ENCODE data around the gene AMTN. TPM values are rescaled to one million over a fixed set of nuclear protein-coding genes. Genes with fewer than 3 reads are reported as not detected.

AMTN gene
- total RNA-seq, 4 donors from 2014 or later: not detected

DNA sequence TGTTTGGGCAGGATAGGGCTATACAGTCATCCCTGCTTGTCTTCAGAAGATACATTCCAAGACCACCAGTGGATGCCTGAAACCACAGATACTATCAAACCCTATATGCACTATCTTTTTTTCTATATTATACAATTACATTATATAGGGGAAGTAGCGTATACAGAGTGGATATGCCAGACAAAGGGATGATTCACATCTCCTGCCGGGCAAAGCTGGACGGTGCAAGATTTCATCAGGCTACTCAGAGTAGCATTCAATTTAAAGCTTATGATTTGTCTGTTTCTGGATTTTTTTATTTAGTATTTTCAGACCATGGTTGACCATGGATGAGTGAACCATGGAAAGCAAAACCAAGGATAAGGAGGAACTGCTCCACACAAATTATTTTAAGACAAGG lies 7.0 kb upstream of the AMTN start:
- 90% methylated on average over 3 of the region's 3 CpGs for WGBS, 2 donors (ENCODE audit: low coverage in 1 of 2)
- Histone ChIP-seq H3K27me3 (peaks cover 7% of the 10 kb centered on the region), H3K4me3 (no peak overlapping the region), H3K9me3 (no peaks in the 10 kb centered on the region), H3K36me3 (no peaks in the 10 kb centered on the region), H3K27ac (no peak overlapping the region), H3K4me1 (no peaks in the 10 kb centered on the region)
- DNase-seq: no peak
- in situ Hi-C loops (cut with MboI; ENCODE audit: low pct_ligation_motif_present in 1 of 4, low pct_unique_long_range_greater_than_20kb in 1 of 4, low sequenced_read_pairs in 3 of 4) (loop anchor here in 3 of 4 donors (25.0 kb wide), 2 partner anchors 599 to 824 kb away; no protein-coding TSS in a partner anchor), intact Hi-C loops (cut with DNase I; ENCODE audit: low total_unique reads) (no loop called here)
- TF ChIP-seq, protein P1, sequence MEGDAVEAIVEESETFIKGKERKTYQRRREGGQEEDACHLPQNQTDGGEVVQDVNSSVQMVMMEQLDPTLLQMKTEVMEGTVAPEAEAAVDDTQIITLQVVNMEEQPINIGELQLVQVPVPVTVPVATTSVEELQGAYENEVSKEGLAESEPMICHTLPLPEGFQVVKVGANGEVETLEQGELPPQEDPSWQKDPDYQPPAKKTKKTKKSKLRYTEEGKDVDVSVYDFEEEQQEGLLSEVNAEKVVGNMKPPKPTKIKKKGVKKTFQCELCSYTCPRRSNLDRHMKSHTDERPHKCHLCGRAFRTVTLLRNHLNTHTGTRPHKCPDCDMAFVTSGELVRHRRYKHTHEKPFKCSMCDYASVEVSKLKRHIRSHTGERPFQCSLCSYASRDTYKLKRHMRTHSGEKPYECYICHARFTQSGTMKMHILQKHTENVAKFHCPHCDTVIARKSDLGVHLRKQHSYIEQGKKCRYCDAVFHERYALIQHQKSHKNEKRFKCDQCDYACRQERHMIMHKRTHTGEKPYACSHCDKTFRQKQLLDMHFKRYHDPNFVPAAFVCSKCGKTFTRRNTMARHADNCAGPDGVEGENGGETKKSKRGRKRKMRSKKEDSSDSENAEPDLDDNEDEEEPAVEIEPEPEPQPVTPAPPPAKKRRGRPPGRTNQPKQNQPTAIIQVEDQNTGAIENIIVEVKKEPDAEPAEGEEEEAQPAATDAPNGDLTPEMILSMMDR (IDR thresholded peaks at IDR 0.05): no peak
- TF ChIP-seq EP300 (IDR thresholded peaks at IDR 0.05; ENCODE audit: low read depth): no peak
- TF ChIP-seq POLR2A (IDR thresholded peaks at IDR 0.05): no peak
- no peak for TF ChIP-seq POLR2AphosphoS5 (IDR thresholded peaks at IDR 0.05)

DNA sequence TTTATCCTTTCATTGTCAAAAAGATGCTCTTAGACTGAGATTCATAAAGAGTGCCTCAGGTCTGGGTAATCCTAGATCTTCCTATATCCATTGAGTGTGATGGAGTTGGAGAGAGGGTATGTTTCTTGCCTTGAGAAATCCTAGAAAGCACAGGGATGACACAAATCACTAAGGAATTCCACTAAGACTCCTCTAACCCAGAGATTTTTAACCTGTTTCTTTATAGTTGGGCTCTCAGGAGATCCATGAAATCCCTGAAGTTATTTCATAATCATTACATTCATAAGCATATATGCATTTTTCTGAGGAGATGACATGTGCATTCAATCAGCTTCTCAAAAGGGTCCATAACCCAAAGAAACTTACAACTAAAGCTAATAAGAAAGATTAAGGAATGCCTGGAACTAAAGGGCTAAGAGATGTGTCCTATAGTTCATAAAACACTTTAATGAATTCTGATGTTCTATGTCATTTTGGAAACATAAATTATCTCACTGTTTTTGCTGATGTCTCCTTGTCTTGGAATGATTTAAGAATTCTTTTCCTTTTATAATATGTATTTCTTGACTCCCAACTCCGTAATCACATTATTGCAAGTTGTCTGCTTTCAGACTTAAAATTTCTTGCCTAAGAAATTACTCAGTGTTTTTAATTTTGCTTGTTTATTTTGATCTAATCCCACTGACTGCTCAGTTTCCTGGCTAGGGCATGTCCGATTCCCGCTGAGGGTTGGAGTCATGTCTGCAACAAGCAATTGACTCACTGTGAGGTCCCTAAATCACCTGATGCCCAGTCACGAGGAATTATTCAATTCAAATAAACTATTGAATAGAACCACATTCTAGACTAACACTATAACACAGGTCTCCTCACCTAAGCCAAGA lies 2.8 kb upstream of the AMTN start:
- Histone ChIP-seq H3K27me3 (no peaks in the 10 kb centered on the region), H3K4me3 (no peak overlapping the region), H3K27ac (no peak overlapping the region), H3K36me3 (no peaks in the 10 kb centered on the region), H3K9me3 (no peaks in the 10 kb centered on the region), H3K4me1 (no peaks in the 10 kb centered on the region)
- intact Hi-C loops (cut with DNase I; ENCODE audit: low total_unique reads): no loop called here
- WGBS, 2 donors (ENCODE audit: low coverage in 1 of 2): 60 to 78% methylated on average over 1 to 4 of the region's 4 CpGs
- in situ Hi-C loops (cut with MboI; ENCODE audit: low pct_ligation_motif_present in 1 of 4, low pct_unique_long_range_greater_than_20kb in 1 of 4, low sequenced_read_pairs in 3 of 4): loop anchor here in 3 of 4 donors (25.0 kb wide), 2 partner anchors 603 to 828 kb away; no protein-coding TSS in a partner anchor
- DNase-seq: no peak
- TF ChIP-seq, protein P1 (IDR thresholded peaks at IDR 0.05): no peak
- TF ChIP-seq POLR2A (IDR thresholded peaks at IDR 0.05) (no peak), EP300 (IDR thresholded peaks at IDR 0.05; ENCODE audit: low read depth) (no peak), POLR2AphosphoS5 (IDR thresholded peaks at IDR 0.05) (no peak)

DNA sequence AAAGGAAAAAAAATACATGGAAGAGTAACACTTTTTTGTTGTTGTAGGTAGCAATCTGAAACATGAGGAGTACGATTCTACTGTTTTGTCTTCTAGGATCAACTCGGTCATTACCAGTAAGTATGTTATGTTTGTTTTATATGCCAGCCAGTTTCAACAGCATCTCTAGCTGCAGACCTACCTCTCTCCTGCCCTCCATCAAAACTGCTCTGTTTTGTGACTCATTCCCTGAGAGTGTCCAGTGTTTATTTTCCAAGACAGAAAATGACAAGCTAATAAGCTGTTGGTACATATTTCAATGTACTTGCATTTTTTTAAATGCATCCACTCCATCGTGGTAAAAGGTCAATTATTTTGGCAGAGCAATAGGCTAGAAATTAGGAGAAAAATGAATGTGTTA lies 347 bp downstream of the AMTN start:
- intact Hi-C loops (cut with DNase I; ENCODE audit: low total_unique reads): no loop called here
- Histone ChIP-seq H3K4me3 (no peak overlapping the region), H3K27me3 (no peaks in the 10 kb centered on the region), H3K9me3 (no peaks in the 10 kb centered on the region), H3K36me3 (no peaks in the 10 kb centered on the region), H3K27ac (no peak overlapping the region), H3K4me1 (no peaks in the 10 kb centered on the region)
- in situ Hi-C loops (cut with MboI; ENCODE audit: low pct_ligation_motif_present in 1 of 4, low pct_unique_long_range_greater_than_20kb in 1 of 4, low sequenced_read_pairs in 3 of 4): loop anchor here in 3 of 4 donors (25.0 kb wide), 2 partner anchors 606 to 831 kb away; no protein-coding TSS in a partner anchor
- no peak for DNase-seq
- TF ChIP-seq POLR2AphosphoS5 (IDR thresholded peaks at IDR 0.05) (no peak), POLR2A (IDR thresholded peaks at IDR 0.05) (no peak), EP300 (IDR thresholded peaks at IDR 0.05; ENCODE audit: low read depth) (no peak)
- TF ChIP-seq, protein P1 (IDR thresholded peaks at IDR 0.05): no peak
- WGBS, 2 donors (ENCODE audit: low coverage in 1 of 2): 36 to 62% methylated on average over 3 of the region's 3 CpGs

DNA sequence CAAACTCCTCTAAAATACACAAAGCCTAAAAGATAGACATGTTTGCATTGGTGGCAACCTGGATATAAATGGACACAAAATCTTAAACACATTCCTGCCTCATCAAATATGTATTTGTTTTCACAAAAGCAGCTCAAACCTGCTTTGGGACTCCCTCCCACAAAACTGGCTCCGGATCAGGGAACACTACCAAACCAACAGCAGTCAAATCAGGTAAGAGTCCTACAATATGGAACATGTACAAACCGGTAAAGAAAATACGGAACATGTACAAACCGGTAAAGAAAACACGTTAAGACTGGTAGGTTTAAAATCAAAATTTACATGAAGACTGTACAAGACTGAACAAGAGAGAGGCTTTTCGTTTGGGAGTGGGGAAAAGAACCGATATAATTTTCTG lies 4.3 kb downstream of the AMTN start:
- intact Hi-C loops (cut with DNase I; ENCODE audit: low total_unique reads) (no loop called here), in situ Hi-C loops (cut with MboI; ENCODE audit: low pct_ligation_motif_present in 1 of 4, low pct_unique_long_range_greater_than_20kb in 1 of 4, low sequenced_read_pairs in 3 of 4) (loop anchor here in 3 of 4 donors (25.0 kb wide), 2 partner anchors 610 to 835 kb away; no protein-coding TSS in a partner anchor)
- no peaks in the 10 kb centered on the region for H3K9me3 ChIP-seq
- no peak for TF ChIP-seq POLR2A (IDR thresholded peaks at IDR 0.05)
- no peak for TF ChIP-seq POLR2AphosphoS5 (IDR thresholded peaks at IDR 0.05)
- TF ChIP-seq EP300 (IDR thresholded peaks at IDR 0.05; ENCODE audit: low read depth): no peak
- TF ChIP-seq, protein P1 (IDR thresholded peaks at IDR 0.05): no peak
- H3K27me3 ChIP-seq: no peaks in the 10 kb centered on the region
- DNase-seq: no peak
- H3K4me1 ChIP-seq: no peaks in the 10 kb centered on the region
- WGBS, 2 donors (ENCODE audit: low coverage in 1 of 2): 76 to 90% methylated on average over 6 to 7 of the region's 7 CpGs
- no peaks in the 10 kb centered on the region for H3K36me3 ChIP-seq
- no peak overlapping the region for H3K4me3 ChIP-seq
- H3K27ac ChIP-seq: no peak overlapping the region

Measured in transverse colon (tissue), 4 donors.